Esophagus muscularis mucosa (tissue), 4 donors: ENCODE results near the gene SLX4.

Experiments
- EP300 ChIP-seq: sonication (generic); formaldehyde crosslinking; IDR thresholded peaks from one replicate; pipeline ENCODE4 v1.6.1; 2017; ENCODE audit warnings: antibody characterized with exemption
- POLR2A ChIP-seq: fragments of 450-650 bp; IDR thresholded peaks from one replicate; pipeline ENCODE4 v1.6.1; 2017; ENCODE audit warnings: antibody characterized with exemption, moderate library complexity, mild to moderate bottlenecking, low read depth
- POLR2AphosphoS5 ChIP-seq, 2 donors: sonication (generic); formaldehyde crosslinking; IDR thresholded peaks; one replicate each; pipeline ENCODE4 v1.6.1; 2017; ENCODE audit warnings: antibody characterized with exemption in 2 of 2
- TF ChIP-seq, protein P1 (sequence below), 3 experiments: fragments of 200-600 bp in 2 of 3; fragments of 450-650 bp in 1 of 3; sonication (generic) in 2 of 3; IDR thresholded peaks; one replicate each; pipeline ENCODE4 v1.5.1; 2017 to 2019; ENCODE audit warnings: antibody characterized with exemption in 3 of 3, mild to moderate bottlenecking in 2 of 3, moderate library complexity in 1 of 3

- TF ChIP-seq, protein P1, sequence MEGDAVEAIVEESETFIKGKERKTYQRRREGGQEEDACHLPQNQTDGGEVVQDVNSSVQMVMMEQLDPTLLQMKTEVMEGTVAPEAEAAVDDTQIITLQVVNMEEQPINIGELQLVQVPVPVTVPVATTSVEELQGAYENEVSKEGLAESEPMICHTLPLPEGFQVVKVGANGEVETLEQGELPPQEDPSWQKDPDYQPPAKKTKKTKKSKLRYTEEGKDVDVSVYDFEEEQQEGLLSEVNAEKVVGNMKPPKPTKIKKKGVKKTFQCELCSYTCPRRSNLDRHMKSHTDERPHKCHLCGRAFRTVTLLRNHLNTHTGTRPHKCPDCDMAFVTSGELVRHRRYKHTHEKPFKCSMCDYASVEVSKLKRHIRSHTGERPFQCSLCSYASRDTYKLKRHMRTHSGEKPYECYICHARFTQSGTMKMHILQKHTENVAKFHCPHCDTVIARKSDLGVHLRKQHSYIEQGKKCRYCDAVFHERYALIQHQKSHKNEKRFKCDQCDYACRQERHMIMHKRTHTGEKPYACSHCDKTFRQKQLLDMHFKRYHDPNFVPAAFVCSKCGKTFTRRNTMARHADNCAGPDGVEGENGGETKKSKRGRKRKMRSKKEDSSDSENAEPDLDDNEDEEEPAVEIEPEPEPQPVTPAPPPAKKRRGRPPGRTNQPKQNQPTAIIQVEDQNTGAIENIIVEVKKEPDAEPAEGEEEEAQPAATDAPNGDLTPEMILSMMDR (IDR thresholded peaks at IDR 0.05): no peak
- TF ChIP-seq EP300: no peak
- TF ChIP-seq POLR2A: no peak
- TF ChIP-seq POLR2AphosphoS5 (IDR thresholded peaks at IDR 0.05): no peak
These were observed 30.5 kb upstream of the SLX4 start for GRCh38 chr16:3641801-3642396.
